GM20431 (cell line): ENCODE data around the gene UVSSA.

Source experiments
- in situ Hi-C: fragments of 300-500 bp; cut with MseI, MboI; formaldehyde crosslinking; loops from one replicate; pipeline ENCODE4 v1.15.0; 2020; ENCODE audit warnings: low sequenced_read_pairs; ENCODE audit not compliant: unreplicated experiment

Gene UVSSA

GRCh38 chr4:1403591-1404572, 56.9 kb downstream of the UVSSA start:
- in situ Hi-C loops, result no loop called here

DNA sequence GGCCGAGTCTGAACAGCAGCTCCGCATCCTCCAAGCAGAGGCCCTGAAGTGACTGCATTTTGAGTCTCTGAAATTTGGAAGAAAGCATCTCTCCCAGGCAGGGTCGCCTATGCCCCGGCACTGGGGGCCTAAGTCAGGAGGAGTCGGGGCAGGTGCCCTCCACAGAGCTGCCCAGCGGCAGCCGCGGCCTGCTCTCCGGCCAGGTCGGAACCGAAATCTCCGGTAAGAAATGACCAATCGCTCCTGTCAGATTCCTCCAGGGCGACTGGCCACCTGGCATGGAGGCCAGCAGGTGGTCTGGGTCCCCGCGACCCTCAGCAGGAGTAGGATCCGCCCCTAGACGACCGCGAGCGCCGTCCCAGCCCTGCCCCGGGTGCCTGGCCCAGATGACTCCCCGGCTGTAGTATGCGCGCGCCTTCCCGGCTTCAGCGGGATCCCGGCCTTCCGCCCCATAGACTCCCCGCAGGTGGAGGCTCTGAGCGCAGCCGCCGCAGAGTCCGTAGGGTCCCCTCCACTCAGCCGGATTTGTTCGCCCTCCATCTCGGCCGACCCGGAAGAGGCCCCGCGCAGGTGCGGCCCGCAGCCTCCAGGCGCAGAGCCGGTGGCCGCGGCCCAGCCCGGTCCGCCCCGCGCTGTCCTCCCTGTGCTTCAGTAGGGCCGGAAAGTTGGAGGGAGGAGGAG, 57.7 kb downstream of the UVSSA start:
- in situ Hi-C loops, result no loop called here

- in situ Hi-C loops, result no loop called here
Measured at GRCh38 chr4:1405254-1405635, 58.2 kb downstream of the UVSSA start.

GRCh38 chr4:1405636-1406393, 58.8 kb downstream of the UVSSA start:
- in situ Hi-C loops, result no loop called here

GRCh38 chr4:1406394-1406980, 59.5 kb downstream of the UVSSA start, which contains the start of gene NKX1-1:
Gene NKX1-1 (minus strand): TSS chr4:1406442. CDS start chr4:1406442, 0 bp downstream.
- in situ Hi-C loops, result no loop called here

- in situ Hi-C loops, result no loop called here
Measured at GRCh38 chr4:1406981-1407656, 60.1 kb downstream of the UVSSA start.

DNA sequence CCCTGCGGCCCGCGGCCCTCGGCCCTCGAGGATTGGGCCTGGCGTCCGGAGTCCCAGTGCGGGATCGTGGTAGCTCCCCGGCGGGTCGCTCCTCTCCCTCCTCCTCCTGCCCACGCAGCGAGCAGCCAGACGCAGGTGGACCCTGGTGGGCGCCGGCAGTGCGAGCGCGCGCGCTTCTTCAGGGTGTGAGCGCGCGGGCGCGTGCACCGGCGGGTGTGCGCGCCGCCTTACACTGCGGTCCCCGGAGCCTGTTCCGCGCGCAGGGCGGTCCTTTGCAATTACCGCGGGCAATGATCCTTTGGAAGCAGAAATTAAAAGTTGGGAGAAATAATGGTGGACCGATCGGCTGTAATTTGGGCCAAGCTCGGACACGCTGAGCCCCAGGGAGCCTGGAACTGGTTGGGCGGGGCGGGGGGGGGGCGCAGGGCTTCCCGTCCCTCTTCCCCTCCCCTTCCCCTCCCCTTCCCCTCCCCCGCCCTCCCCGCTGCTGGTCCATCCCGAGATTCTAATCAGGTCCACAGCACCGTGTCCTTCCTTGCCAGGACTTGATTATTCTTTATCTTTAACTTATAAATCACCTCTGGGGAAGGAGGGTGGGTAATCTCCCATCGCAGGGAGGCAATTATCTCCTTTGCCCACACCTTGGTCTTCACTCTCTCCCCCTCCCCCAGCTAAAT, 60.8 kb downstream of the UVSSA start:
- in situ Hi-C loops, result no loop called here

GRCh38 chr4:1408418-1408817, 61.4 kb downstream of the UVSSA start:
- in situ Hi-C loops, result no loop called here

GRCh38 chr4:1409079-1409478, 62.1 kb downstream of the UVSSA start:
- in situ Hi-C loops, result no loop called here

GRCh38 chr4:1409491-1410425, 62.8 kb downstream of the UVSSA start:
- in situ Hi-C loops, result no loop called here

DNA sequence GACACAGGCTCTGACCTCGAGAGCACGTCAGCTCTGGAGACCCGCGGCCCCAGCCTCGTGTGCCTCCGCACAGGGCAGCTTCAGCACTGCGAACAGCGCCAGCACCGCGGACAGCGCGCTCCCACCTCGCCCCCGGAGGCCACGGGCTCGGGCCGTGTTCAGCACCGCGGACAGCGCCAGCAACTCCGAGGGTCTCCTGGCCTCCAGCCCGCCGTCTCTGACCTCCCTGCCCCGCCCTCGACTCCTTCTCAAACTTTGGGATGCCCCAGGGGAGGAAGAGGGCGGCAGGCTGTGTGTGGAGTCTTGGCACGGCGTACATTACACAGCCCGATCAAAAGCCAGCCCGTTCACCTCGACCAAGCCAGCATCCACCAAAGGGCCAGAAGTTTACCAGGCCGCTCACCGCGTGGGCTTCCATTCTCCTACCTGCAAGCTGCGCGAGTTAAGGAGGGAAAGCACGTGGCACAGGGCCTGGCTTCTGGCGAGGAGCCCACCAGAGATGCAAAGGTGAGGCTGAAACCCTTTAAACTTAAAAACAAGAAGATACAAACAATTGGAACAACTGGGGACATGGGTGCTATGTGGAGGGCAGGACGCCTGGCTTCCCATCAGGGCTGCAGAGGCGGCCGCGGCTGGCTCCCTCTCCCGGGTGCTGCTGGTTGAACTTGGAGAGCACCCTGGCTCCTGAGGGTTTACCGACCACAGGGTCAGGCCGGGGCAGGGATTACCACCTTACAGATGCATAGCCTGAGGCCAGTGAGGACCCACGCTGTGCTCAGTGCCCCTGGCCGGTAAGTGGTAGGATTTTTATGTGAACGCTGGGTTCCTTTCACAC, 63.7 kb downstream of the UVSSA start:
- in situ Hi-C loops, result no loop called here

- in situ Hi-C loops, result no loop called here
Measured at GRCh38 chr4:1411436-1412375, 64.7 kb downstream of the UVSSA start.

DNA sequence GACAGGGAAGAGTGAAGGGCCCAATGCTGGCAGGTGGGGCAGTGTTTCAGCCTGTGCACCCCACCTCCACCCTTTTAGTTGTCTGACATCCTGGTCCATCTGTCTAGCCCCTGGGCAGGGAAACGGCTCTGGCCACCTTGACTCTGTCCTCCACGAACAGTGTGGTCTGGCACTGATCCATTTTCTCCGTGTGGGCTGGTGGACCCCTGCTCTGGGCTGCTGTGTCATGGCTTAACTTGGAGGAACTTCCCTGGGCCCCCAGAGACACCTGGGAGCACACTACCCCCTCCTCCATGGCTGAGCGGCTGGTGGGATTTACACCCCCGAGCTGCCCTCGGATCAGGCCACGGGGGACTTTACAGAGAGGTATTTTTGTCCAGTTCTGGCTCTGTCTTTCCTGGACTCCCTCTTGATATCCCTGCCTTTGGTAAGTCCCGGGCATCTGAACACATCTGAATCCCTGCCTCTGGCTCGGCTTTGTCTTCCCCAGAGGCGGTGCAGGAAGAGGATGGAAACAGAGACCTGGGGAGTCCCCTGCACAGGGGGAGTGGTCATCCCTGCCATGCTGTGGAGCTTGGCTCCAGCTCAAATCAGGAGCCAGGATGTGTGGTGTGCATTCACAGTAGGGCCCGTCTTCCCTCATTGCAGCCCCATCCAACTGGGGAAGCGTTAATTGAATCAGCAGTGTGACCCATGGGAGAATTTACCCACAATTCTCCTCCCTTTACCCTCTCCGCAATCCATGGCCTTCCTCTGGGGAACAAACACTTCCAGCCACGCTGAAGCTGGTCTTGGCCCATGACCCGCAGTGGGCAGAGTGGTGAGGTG, 65.6 kb downstream of the UVSSA start:
- in situ Hi-C loops, result no loop called here

GRCh38 chr4:1413204-1413663, 66.2 kb downstream of the UVSSA start:
- in situ Hi-C loops, result no loop called here
